ENCODE data around the gene RIPK1.
"Not testable (repeated sequence)": the region's sequence is repeated elsewhere in the genome, so short reads cannot be mapped to it uniquely, and the experiment has no call there.

Gene RIPK1

GRCh38 chr6:3147914-3148757 lies 79.8 kb downstream of the RIPK1 start:
- H3K4me3 Mint-ChIP-seq: no peak overlapping the region
- H3K27ac Mint-ChIP-seq: no peak overlapping the region
- H3K27me3 Mint-ChIP-seq (ENCODE audit: low read depth, poor library complexity): no peaks in the 10 kb centered on the region
- H3K36me3 Mint-ChIP-seq (ENCODE audit: low read depth): peaks cover 89% of the 10 kb centered on the region
- no peak for DNase-seq
- peaks cover 15% of the 10 kb centered on the region for H3K4me1 Mint-ChIP-seq
- no peaks in the 10 kb centered on the region for H3K9me3 Mint-ChIP-seq
- TF ChIP-seq CTCF (IDR thresholded peaks at IDR 0.05): no peak

- no peaks in the 10 kb centered on the region for H3K27me3 Mint-ChIP-seq (ENCODE audit: low read depth, poor library complexity)
- H3K9me3 Mint-ChIP-seq: no peaks in the 10 kb centered on the region
- H3K4me1 Mint-ChIP-seq: peaks cover 35% of the 10 kb centered on the region
- H3K27ac Mint-ChIP-seq: no peak overlapping the region
- TF ChIP-seq CTCF (IDR thresholded peaks at IDR 0.05): no peak
- peaks cover 68% of the 10 kb centered on the region for H3K36me3 Mint-ChIP-seq (ENCODE audit: low read depth)
- no peak overlapping the region for H3K4me3 Mint-ChIP-seq
- DNase-seq: no peak
Observed at GRCh38 chr6:3151691-3152090, 83.4 kb downstream of the RIPK1 start.

- no peak for TF ChIP-seq CTCF (IDR thresholded peaks at IDR 0.05)
- Mint-ChIP-seq H3K4me1 (peaks cover 38% of the 10 kb centered on the region), H3K27me3 (ENCODE audit: low read depth, poor library complexity) (no peaks in the 10 kb centered on the region), H3K36me3 (ENCODE audit: low read depth) (peaks cover 59% of the 10 kb centered on the region), H3K4me3 (no peak overlapping the region), H3K9me3 (no peaks in the 10 kb centered on the region), H3K27ac (no peak overlapping the region)
- no peak for DNase-seq
Observed at GRCh38 chr6:3152689-3153088, 84.4 kb downstream of the RIPK1 start.

- not testable (repeated sequence) for DNase-seq, H3K27ac Mint-ChIP-seq, H3K9me3 Mint-ChIP-seq
- H3K36me3 Mint-ChIP-seq (ENCODE audit: low read depth): peaks cover 38% of the 10 kb centered on the region
- H3K27me3 Mint-ChIP-seq (ENCODE audit: low read depth, poor library complexity): peaks cover 15% of the 10 kb centered on the region
- peak overlapping the region; percentile 92 for H3K4me3 Mint-ChIP-seq
- H3K4me1 Mint-ChIP-seq: peaks cover 49% of the 10 kb centered on the region
Observed at GRCh38 chr6:3155416-3155815, 87.1 kb downstream of the RIPK1 start.

GRCh38 chr6:3156184-3157130 lies 88.2 kb downstream of the RIPK1 start:
- H3K4me1 Mint-ChIP-seq: peaks cover 42% of the 10 kb centered on the region
- H3K9me3 Mint-ChIP-seq, H3K27ac Mint-ChIP-seq: not testable (repeated sequence)
- H3K36me3 Mint-ChIP-seq (ENCODE audit: low read depth): peaks cover 28% of the 10 kb centered on the region
- peaks cover 25% of the 10 kb centered on the region for H3K27me3 Mint-ChIP-seq (ENCODE audit: low read depth, poor library complexity)
- peak; percentile 38 for DNase-seq
- peak overlapping the region; percentile 92 for H3K4me3 Mint-ChIP-seq

- peaks cover 41% of the 10 kb centered on the region for H3K4me1 Mint-ChIP-seq
- H3K4me3 Mint-ChIP-seq: peak within 1 kb of the TSS; percentile 92
Observed at GRCh38 chr6:3157131-3157933, 89.0 kb downstream of the RIPK1 start, which contains the start of gene TUBB2A. TUBB2A (minus strand) TSS chr6:3157544; CDS start chr6:3157463, 81 bp downstream.

More at GRCh38 chr6:3157131-3157933, 89.0 kb downstream of the RIPK1 start, which contains the start of gene TUBB2A:
- Mint-ChIP-seq H3K36me3 (ENCODE audit: low read depth) (peaks cover 22% of the 10 kb centered on the region), H3K9me3 (no peaks in the 10 kb centered on the region), H3K27ac (no peak within 1 kb of the TSS), H3K27me3 (ENCODE audit: low read depth, poor library complexity) (peaks cover 32% of the 10 kb centered on the region)
- DNase-seq: peak; percentile 86
- no peak for TF ChIP-seq CTCF (IDR thresholded peaks at IDR 0.05)

Data from nephron progenitor cell (in vitro differentiated cells).